Large intestine (tissue), 3 donors: ENCODE measurements around the gene THBS1. TPM values are rescaled to one million over a fixed set of nuclear protein-coding genes. Genes with fewer than 3 reads are reported as not detected.

Experiments
- DNase-seq, 2 donors: peaks; one replicate each; pipeline versions ENCODE4 v3.0.0 to v3.0.0-alpha.2; 2013
- H3K27ac ChIP-seq: one replicate; pipeline ENCODE4 v1.5.1; 2013; ENCODE audit warnings: low read length
- H3K27me3 ChIP-seq: 2 replicates; pipeline ENCODE4 v1.6.1; 2013; ENCODE audit warnings: low read length; ENCODE audit not compliant: control insufficient read depth, insufficient read depth
- H3K36me3 ChIP-seq: 2 replicates; pipeline ENCODE4 v1.6.1; 2013; ENCODE audit warnings: low read length; ENCODE audit not compliant: control insufficient read depth, insufficient read depth
- H3K4me1 ChIP-seq: one replicate; pipeline ENCODE4 v1.6.1; 2013; ENCODE audit warnings: low read length; ENCODE audit not compliant: control insufficient read depth, insufficient read depth
- H3K4me3 ChIP-seq: one replicate; pipeline ENCODE4 v1.5.1; 2013; ENCODE audit warnings: low read length
- H3K9me3 ChIP-seq: one replicate; pipeline ENCODE4 v1.6.1; 2013; ENCODE audit warnings: mild to moderate bottlenecking, low read depth, low read length, moderate library complexity; ENCODE audit not compliant: control insufficient read depth
- WGBS: methylation state at CpG from one replicate; pipeline ENCODE4 v1.1.5; 2013; ENCODE audit warnings: low lambda C conversion rate; ENCODE audit not compliant: insufficient coverage; 5-methylcytosine and 5-hydroxymethylcytosine counted together
- polyA plus RNA-seq: library from polyadenylated mRNA; unstranded; fragments of 120-200 nt; gene quantifications from one replicate; pipeline ENCODE4 v1.2.1, GENCODE V29; 2013

The THBS1 gene
- polyA plus RNA-seq, 1 donor: 34.0 TPM

DNA sequence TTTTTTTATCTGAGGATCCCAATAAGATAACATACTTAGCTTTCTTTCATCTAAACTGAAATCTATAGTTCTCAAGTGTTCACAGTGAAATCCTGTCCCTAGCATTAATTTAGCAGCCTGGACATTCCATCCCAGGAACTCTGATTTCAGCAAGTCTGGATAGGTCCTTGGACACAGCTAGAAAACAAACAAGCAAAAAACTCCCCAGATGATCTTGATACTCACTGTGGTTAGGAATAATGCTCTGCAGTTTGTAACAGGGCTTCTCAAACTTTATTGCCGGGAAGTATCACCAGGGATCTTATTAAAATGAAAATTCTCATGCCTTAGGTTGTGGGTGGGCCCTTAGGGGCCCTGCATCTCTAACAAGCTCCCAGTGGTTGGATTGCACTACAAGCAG is 24.3 kb downstream of the THBS1 start:
- no peaks in the 10 kb centered on the region for H3K4me1 ChIP-seq
- H3K27me3 ChIP-seq: no peaks in the 10 kb centered on the region
- H3K36me3 ChIP-seq: no peaks in the 10 kb centered on the region
- peaks cover under 1% of the 10 kb centered on the region for H3K9me3 ChIP-seq
- DNase-seq: no peak
- no peak overlapping the region for H3K4me3 ChIP-seq
- H3K27ac ChIP-seq: no peak overlapping the region
- no CpG with 5 or more reads among the region's 1 CpG for WGBS

DNA sequence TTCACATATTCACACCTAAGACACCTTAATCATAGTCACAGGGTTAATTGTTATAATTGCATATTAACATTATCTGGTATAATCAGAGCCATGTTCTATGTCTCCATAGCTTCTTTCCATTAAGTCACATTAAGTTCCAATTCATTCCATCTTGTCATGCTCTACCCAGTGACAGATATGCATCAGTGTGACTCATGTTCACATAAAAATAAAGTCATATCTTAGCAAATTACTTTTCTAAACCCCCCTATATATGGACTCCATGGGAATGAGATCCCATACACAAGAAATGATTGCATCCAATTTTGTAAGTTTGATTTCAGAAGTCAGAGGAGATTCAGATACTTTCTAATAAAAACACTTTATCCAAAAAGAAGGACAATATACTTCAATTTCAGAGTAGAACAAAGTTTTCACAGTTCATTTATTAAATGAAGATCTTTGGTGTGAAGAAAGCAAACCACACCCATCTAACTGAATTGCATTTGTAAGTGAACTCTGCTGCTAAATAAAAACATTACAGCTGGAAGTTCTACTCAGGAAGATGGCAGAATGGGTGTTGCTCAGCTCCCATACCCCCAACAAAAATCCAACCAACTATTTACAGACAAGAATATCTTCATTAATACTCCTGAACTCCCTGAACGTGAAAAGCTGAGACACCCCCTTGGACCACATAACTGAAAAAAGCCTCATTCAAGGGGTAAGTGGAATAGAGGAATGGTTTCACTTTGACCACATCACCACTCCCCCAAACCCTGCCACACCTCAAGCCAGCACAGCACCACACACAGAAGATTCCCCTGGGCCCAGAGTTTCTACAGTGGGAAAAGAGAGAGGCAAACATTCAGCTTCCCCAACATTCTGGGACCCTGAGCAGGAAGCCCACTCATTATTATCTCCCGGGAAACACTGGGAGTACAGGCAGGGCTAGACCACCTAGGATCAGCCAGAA is 27.6 kb downstream of the THBS1 start:
- peaks cover 11% of the 10 kb centered on the region for H3K9me3 ChIP-seq
- WGBS: no CpG with 5 or more reads among the region's 2 CpGs
- DNase-seq: no peak
- H3K27ac ChIP-seq: no peak overlapping the region
- no peaks in the 10 kb centered on the region for H3K4me1 ChIP-seq
- H3K36me3 ChIP-seq: no peaks in the 10 kb centered on the region
- H3K27me3 ChIP-seq: no peaks in the 10 kb centered on the region
- no peak overlapping the region for H3K4me3 ChIP-seq

DNA sequence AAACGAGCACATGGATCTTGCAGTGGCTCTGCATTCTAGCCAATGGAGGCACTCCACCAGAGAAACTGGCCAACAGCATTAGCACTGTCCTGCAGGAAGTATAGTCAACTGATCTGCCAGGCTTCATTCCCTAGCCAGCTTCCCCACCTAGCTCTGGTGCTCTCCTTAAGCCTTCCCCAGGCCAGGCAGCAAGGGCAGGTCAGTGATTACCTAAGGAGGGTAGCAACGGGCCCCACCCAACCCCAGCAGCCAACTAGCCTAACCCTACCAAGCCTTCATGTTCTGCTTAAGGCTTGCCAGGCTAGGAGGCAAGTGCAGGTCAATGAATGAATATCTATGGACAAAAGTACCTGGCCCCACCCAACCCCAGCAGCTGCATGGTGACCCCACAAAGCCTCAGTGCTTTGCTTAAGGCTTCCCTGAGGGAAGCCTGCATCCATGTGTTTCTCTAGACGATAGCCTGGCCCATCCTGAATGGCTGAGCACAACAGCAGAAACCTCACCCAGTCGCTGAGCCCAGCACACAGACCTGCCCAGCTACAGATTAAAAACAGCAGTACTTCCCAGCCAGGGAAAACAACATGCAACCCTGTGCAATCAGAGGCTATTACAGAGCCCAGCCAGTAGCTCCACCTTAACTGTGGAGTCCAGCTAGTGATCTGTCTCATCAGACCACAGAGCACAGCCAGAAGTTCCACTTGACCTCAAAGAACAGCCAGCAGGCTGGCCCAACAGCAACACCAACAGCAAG is 28.5 kb downstream of the THBS1 start:
- Histone ChIP-seq H3K9me3 (peaks cover 15% of the 10 kb centered on the region), H3K27me3 (no peaks in the 10 kb centered on the region), H3K36me3 (no peaks in the 10 kb centered on the region), H3K4me1 (no peaks in the 10 kb centered on the region), H3K27ac (no peak overlapping the region), H3K4me3 (no peak overlapping the region)
- no CpG with 5 or more reads among the region's 4 CpGs for WGBS
- no peak for DNase-seq

DNA sequence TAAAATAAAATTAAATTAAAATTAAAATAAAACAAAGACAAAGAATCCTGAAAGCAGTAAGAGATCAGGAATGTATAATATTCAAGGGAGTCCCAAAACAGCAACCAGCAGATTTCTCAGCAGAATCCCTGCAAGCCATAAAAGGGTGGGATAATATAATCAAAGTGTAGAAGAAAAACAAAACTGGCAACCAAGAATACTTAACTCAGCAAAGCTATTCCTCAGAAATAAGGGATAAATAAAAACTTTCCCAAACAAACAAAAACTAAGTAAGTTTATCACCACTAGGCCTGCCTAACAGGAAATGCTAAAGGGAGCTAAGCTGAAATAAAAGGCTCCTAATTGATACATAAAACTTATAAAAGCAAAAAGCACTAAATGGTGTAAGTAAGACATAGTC is 29.8 kb downstream of the THBS1 start:
- Histone ChIP-seq H3K4me3 (no peak overlapping the region), H3K9me3 (peaks cover 15% of the 10 kb centered on the region), H3K27me3 (no peaks in the 10 kb centered on the region), H3K27ac (no peak overlapping the region), H3K36me3 (no peaks in the 10 kb centered on the region), H3K4me1 (no peaks in the 10 kb centered on the region)
- DNase-seq: no peak

DNA sequence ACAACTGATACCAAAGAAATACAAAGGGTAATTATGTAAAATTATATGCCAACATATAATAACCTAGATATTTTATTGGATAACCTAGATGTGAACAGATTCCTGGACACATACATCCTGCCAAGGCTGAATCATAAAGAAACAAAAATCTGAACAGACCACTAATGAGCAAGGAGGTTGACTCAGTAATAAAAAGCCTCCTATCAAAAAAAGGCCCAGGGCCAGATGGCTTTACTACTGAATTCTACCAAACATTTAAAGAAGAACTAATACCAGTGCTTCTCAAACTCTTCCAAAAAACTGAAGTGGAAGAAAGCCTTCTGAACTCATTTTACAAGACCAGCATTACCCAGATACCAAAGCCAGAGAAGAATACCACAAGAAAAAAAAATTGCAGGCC is 32.4 kb downstream of the THBS1 start:
- DNase-seq: no peak

DNA sequence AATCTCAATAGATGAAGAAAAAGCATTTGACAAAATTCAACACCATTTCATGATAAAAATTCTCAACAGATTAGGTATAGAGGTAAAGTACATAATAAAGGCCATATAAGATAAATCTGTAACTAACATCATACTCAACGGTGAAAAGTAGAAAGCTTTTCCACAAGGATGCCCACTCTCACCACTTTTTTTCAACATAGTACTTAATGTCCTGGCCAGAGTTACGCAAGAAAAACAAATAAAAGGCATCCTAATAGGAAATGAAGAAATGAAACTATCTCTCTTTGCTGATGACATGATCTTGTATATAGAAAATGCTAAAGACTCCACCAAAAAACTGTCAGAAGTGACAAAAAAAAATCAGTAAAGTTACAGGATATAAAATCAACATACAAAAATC is 33.0 kb downstream of the THBS1 start:
- DNase-seq: no peak
- no CpG with 5 or more reads among the region's 2 CpGs for WGBS

More for the DNA sequence above, 32.4 kb downstream of the THBS1 start:
- no peak overlapping the region for H3K4me3 ChIP-seq
- H3K27me3 ChIP-seq: no peaks in the 10 kb centered on the region
- H3K4me1 ChIP-seq: no peaks in the 10 kb centered on the region
- no peaks in the 10 kb centered on the region for H3K36me3 ChIP-seq
- H3K9me3 ChIP-seq: peaks cover 15% of the 10 kb centered on the region
- H3K27ac ChIP-seq: no peak overlapping the region

DNA sequence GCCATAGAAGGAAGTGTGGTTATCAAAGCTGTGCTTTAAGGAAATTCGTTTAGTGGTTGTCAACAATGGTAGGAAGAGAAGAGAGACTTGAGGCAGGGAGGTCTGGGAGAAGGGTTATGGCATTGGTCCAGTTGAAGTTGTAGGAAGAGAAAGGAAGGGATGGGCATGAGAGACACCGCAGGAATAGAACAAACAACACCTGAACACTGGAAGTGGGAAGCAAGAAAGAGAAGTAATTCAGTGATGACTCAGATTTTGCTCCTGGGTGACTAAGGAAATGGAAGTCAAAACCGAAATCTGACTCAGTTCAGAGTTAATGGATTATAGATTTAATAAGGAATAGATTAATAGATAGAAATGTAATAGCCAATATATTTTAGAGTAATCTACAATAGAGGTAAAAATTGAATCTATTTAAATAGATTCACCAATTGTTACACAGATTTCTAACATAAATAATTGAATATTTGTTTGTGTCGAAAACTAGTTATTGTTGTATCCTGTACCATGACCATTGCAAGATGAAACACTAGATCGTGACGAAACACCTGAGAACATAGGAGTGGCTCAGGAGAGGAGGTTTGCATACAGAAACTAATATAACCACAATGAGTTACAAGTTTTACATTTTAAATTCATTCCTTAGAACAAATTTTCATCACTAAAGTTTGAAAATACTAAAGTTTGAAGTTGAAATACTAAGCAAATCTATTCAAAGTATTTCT is 36.0 kb downstream of the THBS1 start:
- no peak overlapping the region for H3K4me3 ChIP-seq
- peaks cover 4% of the 10 kb centered on the region for H3K4me1 ChIP-seq
- no peak overlapping the region for H3K27ac ChIP-seq
- no peaks in the 10 kb centered on the region for H3K36me3 ChIP-seq
- 76% methylated on average over 3 of the region's 6 CpGs for WGBS
- DNase-seq: no peak
- no peaks in the 10 kb centered on the region for H3K27me3 ChIP-seq
- peaks cover 4% of the 10 kb centered on the region for H3K9me3 ChIP-seq

More for the DNA sequence above, 33.0 kb downstream of the THBS1 start:
- H3K36me3 ChIP-seq: no peaks in the 10 kb centered on the region
- H3K4me3 ChIP-seq: no peak overlapping the region
- H3K9me3 ChIP-seq: peaks cover 15% of the 10 kb centered on the region
- H3K4me1 ChIP-seq: no peaks in the 10 kb centered on the region
- H3K27ac ChIP-seq: no peak overlapping the region
- no peaks in the 10 kb centered on the region for H3K27me3 ChIP-seq

DNA sequence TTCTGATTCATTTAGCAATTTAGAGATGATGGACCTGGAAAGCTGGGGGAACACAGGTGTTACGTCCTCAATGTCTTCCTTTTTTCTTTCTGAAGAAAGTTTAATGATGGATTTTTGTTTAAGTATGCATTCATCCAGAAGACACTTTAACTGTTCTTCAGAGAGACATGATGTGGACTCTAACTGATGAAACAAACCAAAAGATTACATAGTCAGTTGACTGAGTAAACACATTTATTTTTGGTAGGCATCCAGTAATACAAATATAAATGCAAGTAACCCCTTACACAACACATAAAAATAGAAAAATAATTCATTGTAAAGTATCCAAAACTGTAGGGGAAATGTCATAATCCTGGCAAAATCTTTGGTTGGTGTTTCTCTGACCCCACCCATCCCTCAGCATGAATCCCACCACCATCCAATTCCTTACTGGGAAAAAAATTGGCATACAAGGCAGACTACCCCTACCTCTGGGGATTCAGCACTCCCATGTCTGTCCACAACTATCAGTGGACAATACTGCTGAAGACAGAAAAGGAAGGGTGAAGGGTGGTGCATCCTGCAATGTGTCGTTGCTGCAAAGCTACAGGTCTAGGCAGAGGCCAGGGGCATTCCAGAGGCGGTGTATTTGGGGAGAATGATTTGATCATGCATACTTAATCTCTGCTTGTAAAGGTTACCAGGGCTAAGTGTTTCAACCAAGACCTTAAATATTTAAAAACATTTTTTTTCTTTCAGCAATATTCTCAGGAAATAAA is 37.4 kb downstream of the THBS1 start:
- Histone ChIP-seq H3K4me1 (peaks cover 13% of the 10 kb centered on the region), H3K27me3 (no peaks in the 10 kb centered on the region), H3K36me3 (no peaks in the 10 kb centered on the region), H3K4me3 (no peak overlapping the region), H3K9me3 (peaks cover 4% of the 10 kb centered on the region), H3K27ac (no peak overlapping the region)
- no peak for DNase-seq
- no CpG with 5 or more reads among the region's 3 CpGs for WGBS

DNA sequence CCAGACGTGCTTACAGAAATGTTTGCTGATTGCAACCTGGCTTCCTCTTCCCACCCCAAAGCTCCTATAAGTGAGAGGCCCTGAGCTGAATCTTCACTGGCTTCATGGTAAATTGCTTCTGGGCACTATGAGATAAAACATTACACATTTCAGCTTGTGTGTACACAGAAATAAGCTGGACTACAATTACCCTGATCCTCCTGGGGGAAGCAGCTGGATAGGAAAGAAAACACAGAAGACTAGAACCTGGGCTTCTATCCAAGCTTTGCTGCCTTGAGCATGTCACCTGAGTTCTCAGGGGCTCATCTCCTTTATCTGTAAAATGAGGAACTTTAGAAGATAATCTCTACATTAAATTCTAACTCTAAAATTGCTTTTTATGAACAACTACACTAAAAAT is 40.3 kb downstream of the THBS1 start:
- Histone ChIP-seq H3K4me1 (peaks cover 37% of the 10 kb centered on the region), H3K36me3 (no peaks in the 10 kb centered on the region), H3K27ac (no peak overlapping the region), H3K9me3 (peaks cover 3% of the 10 kb centered on the region), H3K27me3 (no peaks in the 10 kb centered on the region), H3K4me3 (no peak overlapping the region)
- no CpG with 5 or more reads among the region's 1 CpG for WGBS
- no peak for DNase-seq

DNA sequence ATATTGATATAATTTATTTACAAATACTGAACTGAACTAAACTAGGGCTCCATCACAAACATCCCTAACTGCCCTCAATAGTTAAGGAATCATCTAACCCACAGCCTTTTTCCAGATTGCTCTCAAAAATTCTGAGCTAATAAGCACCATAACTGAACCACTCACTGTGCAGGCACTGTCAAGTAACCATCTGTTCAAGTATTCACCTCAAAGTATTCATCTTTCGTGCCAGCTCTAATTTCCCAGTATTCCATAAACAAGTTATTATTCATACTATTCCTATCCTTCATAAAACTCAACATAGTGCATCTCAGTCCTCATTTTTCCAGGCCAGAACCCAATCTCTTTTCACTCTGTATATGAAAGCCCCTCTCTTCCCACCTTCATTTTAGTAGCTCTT is 41.1 kb downstream of the THBS1 start:
- H3K9me3 ChIP-seq: peaks cover 3% of the 10 kb centered on the region
- 100% methylated on average over 1 of the region's 1 CpG for WGBS
- H3K27ac ChIP-seq: no peak overlapping the region

More for the DNA sequence above, 41.1 kb downstream of the THBS1 start:
- no peak for DNase-seq
- Histone ChIP-seq H3K4me3 (no peak overlapping the region), H3K27me3 (no peaks in the 10 kb centered on the region), H3K36me3 (no peaks in the 10 kb centered on the region), H3K4me1 (peaks cover 39% of the 10 kb centered on the region)
